Smooth muscle cell (in vitro differentiated cells): ENCODE measurements around the gene PRR15L. TPM values are rescaled to one million over a fixed set of nuclear protein-coding genes. Genes with fewer than 3 reads are reported as not detected.

Experiments
- DNase-seq: peaks from one replicate; lab custom pipeline; 2025; ENCODE audit not compliant: unreplicated experiment; lab: John Stamatoyannopoulos, UW
- H2AFZ ChIP-seq: fragments of 200-600 bp; sonication (generic); 2 replicates; pipeline ENCODE4 v1.6.0; 2016; ENCODE audit warnings: antibody characterized with exemption, low read depth, mild to moderate bottlenecking
- H3F3A ChIP-seq: fragments of 200-600 bp; sonication (generic); 2 replicates; pipeline ENCODE4 v1.6.0; 2017; ENCODE audit warnings: antibody characterized with exemption, low read depth
- H3K27ac ChIP-seq: fragments of 200-600 bp; sonication (generic); 2 replicates; pipeline ENCODE4 v1.5.1; 2016; ENCODE audit warnings: low read depth, mild to moderate bottlenecking
- H3K27me3 ChIP-seq: fragments of 200-600 bp; sonication (generic); 2 replicates; pipeline ENCODE4 v1.6.1; 2016; ENCODE audit warnings: low read depth, mild to moderate bottlenecking
- H3K36me3 ChIP-seq: fragments of 200-600 bp; sonication (generic); 2 replicates; pipeline ENCODE4 v1.5.1; 2016; ENCODE audit warnings: low read depth
- H3K4me1 ChIP-seq: fragments of 200-600 bp; sonication (generic); 2 replicates; pipeline ENCODE4 v1.5.1; 2016; ENCODE audit warnings: low read depth
- H3K4me2 ChIP-seq: fragments of 200-600 bp; sonication (generic); 2 replicates; pipeline ENCODE4 v1.6.0; 2016; ENCODE audit warnings: mild to moderate bottlenecking
- H3K4me3 ChIP-seq: fragments of 200-600 bp; sonication (generic); 2 replicates; pipeline ENCODE4 v1.5.1; 2016; ENCODE audit warnings: mild to moderate bottlenecking
- H3K79me2 ChIP-seq: fragments of 200-600 bp; sonication (generic); 2 replicates; pipeline ENCODE4 v1.6.0; 2016; ENCODE audit warnings: low read depth, mild to moderate bottlenecking
- H3K9ac ChIP-seq: fragments of 200-600 bp; sonication (generic); 2 replicates; pipeline ENCODE4 v1.6.0; 2016; ENCODE audit warnings: low read depth
- H3K9me3 ChIP-seq: fragments of 200-600 bp; sonication (generic); replicated peaks from 2 replicates; pipeline ENCODE4 v1.5.1; 2016; ENCODE audit warnings: low read depth
- H4K20me1 ChIP-seq: fragments of 200-600 bp; sonication (generic); 2 replicates; pipeline ENCODE4 v1.6.0; 2016; ENCODE audit warnings: low read depth
- WGBS: methylation state at CpG from one replicate; pipeline ENCODE4 v1.1.7; 2016; ENCODE audit warnings: low lambda C conversion rate; 5-methylcytosine and 5-hydroxymethylcytosine counted together
- polyA plus RNA-seq: library from polyadenylated mRNA; unstranded; fragments of >200 nt; fragmentation: Nextera tagmentation; extraction: Ambion mirVana; gene quantifications from 2 replicates; pipeline ENCODE4 v1.2.1, GENCODE V29; 2016
- total RNA-seq: library from RNA; depleted of rRNA; stranded (reverse); fragments of >200 nt; gene quantifications from 2 replicates; pipeline ENCODE4 v1.2.3, GENCODE V29; 2014
- TF ChIP-seq, protein P1 (sequence below): fragments of 200-600 bp; sonication (generic); IDR thresholded peaks from 2 replicates; pipeline ENCODE4 v1.5.1; 2017; ENCODE audit warnings: borderline replicate concordance, mild to moderate bottlenecking, antibody characterized with exemption; ENCODE audit not compliant: insufficient read depth, poor library complexity, severe bottlenecking

Gene PRR15L
- total and polyA plus RNA-seq, 2 experiments from 2014 or later: not detected

DNA sequence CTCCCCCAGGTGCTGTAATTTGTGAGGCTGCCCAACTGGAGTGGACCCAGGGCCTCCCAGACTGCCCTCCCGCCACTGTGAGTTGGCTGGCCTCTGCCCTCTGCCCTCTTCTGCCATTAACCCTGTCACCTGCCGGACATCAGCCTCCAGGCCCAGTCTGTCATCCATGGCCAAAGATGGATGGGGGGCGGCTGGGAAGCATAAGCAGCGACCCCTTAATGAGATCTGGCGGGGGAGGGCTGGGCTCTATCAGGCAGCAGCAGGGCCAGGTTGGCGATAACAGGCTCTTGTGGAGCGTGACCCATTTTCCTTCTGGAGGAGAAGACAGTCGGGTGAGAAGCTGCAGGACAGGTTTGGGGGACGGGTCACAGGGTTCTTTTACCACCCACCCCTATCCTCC lies 38.5 kb upstream of the PRR15L start:
- Histone ChIP-seq H3K9ac (no peak overlapping the region), H3F3A (no peaks in the 10 kb centered on the region), H2AFZ (no peak overlapping the region), H3K79me2 (no peaks in the 10 kb centered on the region), H3K9me3 (no peaks in the 10 kb centered on the region), H4K20me1 (no peaks in the 10 kb centered on the region), H3K27ac (no peak overlapping the region), H3K4me3 (no peak overlapping the region), H3K4me1 (peaks cover 57% of the 10 kb centered on the region), H3K36me3 (no peaks in the 10 kb centered on the region), H3K4me2 (no peak overlapping the region), H3K27me3 (no peaks in the 10 kb centered on the region)
- WGBS: 88% methylated on average over 9 of the region's 9 CpGs
- DNase-seq: no peak
- TF ChIP-seq, protein P1, sequence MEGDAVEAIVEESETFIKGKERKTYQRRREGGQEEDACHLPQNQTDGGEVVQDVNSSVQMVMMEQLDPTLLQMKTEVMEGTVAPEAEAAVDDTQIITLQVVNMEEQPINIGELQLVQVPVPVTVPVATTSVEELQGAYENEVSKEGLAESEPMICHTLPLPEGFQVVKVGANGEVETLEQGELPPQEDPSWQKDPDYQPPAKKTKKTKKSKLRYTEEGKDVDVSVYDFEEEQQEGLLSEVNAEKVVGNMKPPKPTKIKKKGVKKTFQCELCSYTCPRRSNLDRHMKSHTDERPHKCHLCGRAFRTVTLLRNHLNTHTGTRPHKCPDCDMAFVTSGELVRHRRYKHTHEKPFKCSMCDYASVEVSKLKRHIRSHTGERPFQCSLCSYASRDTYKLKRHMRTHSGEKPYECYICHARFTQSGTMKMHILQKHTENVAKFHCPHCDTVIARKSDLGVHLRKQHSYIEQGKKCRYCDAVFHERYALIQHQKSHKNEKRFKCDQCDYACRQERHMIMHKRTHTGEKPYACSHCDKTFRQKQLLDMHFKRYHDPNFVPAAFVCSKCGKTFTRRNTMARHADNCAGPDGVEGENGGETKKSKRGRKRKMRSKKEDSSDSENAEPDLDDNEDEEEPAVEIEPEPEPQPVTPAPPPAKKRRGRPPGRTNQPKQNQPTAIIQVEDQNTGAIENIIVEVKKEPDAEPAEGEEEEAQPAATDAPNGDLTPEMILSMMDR: no peak

DNA sequence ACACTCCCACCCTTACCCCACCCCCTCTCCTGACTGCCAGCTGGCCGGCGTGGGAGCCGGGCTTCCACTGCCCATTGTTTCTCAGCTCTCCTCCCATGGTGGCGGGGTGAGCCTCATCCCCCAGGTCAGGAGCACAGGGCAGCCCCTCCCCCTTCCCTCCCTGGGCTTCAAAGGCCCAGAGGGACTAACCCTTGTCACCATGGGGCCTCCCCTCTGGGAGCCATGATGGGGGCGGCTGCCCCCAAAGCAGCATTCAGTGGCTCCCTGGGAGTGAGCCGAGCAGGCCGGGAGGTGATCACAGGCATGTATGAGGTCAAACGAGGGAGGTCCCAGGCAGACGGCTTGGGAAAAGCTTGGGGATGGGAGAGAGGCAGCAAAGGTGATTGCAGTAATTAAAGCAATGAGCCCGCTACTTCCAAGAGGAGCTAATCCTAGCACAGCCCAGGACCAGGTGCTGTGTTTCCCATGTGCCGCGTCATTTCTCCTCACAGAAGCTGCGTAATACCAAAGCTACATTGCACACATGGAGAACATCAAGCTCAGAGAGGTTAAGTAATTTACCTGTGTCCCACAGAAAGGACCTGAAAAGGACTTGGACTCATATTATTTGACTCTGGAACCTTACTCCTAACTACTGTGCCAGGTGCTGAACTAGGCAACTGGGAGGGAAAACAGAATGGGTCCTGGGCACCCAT lies 37.7 kb upstream of the PRR15L start:
- no peaks in the 10 kb centered on the region for H3K79me2 ChIP-seq
- no peak overlapping the region for H2AFZ ChIP-seq
- 71% methylated on average over 10 of the region's 13 CpGs for WGBS
- no peaks in the 10 kb centered on the region for H3K9me3 ChIP-seq
- no peaks in the 10 kb centered on the region for H4K20me1 ChIP-seq
- no peak overlapping the region for H3K4me2 ChIP-seq
- H3K27ac ChIP-seq: no peak overlapping the region
- TF ChIP-seq, protein P1: no peak
- H3K27me3 ChIP-seq: no peaks in the 10 kb centered on the region
- H3K9ac ChIP-seq: no peak overlapping the region
- no peaks in the 10 kb centered on the region for H3F3A ChIP-seq
- DNase-seq: no peak
- no peak overlapping the region for H3K4me3 ChIP-seq
- H3K4me1 ChIP-seq: peaks cover 60% of the 10 kb centered on the region
- no peaks in the 10 kb centered on the region for H3K36me3 ChIP-seq

DNA sequence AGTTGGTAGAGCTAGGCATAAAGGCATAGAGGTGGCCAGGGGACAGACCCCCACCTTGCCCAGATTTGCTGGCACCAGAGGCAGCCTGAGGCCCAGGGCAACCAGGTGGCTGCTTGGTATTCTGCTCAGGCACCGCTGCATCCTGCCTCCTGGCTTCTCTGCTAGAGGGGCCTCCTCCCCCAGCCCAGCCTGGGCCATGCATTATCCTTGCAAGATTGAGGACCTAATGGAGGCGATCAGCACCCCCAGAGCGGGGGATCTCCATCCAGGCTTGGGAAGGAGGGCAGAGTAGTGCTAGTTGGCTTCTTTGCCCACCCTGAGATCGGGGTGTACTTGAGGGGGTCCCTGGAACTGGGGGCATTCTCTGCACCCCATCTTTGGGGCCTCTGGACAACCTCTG lies 37.0 kb upstream of the PRR15L start:
- Histone ChIP-seq H3F3A (no peaks in the 10 kb centered on the region), H3K27me3 (no peaks in the 10 kb centered on the region), H3K4me1 (peaks cover 67% of the 10 kb centered on the region), H3K9ac (no peak overlapping the region), H3K4me2 (no peak overlapping the region), H4K20me1 (no peaks in the 10 kb centered on the region), H3K36me3 (no peaks in the 10 kb centered on the region), H3K9me3 (no peaks in the 10 kb centered on the region), H3K27ac (no peak overlapping the region), H3K4me3 (no peak overlapping the region), H2AFZ (no peak overlapping the region), H3K79me2 (no peaks in the 10 kb centered on the region)
- no peak for DNase-seq
- WGBS: 98% methylated on average over 4 of the region's 4 CpGs
- TF ChIP-seq, protein P1: no peak

DNA sequence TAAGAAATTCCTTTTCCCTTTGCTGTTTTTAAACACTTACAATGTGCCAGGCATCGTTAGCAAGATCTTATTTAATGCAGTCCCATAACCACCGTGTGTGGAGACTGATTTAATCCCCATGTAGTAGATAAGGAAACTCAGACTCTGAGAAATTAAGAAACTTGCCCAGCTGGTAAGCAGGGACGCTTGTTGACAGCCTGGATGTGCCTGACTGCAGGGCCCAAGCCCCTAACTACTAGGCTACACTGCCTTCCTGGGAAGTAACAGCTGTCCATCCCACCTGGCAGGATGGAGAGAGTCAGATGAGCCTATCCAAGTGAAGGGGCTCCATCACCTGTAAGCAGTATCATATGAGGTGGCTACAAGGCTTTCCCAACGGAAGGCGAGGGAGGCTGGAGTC lies 36.3 kb upstream of the PRR15L start:
- H3F3A ChIP-seq: no peaks in the 10 kb centered on the region
- WGBS: 59% methylated on average over 5 of the region's 5 CpGs

More for the DNA sequence above, 36.3 kb upstream of the PRR15L start:
- peaks cover 66% of the 10 kb centered on the region for H3K4me1 ChIP-seq
- H3K9me3 ChIP-seq: no peaks in the 10 kb centered on the region
- H3K4me2 ChIP-seq: no peak overlapping the region
- no peak overlapping the region for H3K4me3 ChIP-seq
- DNase-seq: no peak
- no peak overlapping the region for H2AFZ ChIP-seq
- H3K36me3 ChIP-seq: no peaks in the 10 kb centered on the region
- H3K27ac ChIP-seq: no peak overlapping the region
- TF ChIP-seq, protein P1: no peak
- no peak overlapping the region for H3K9ac ChIP-seq
- H4K20me1 ChIP-seq: no peaks in the 10 kb centered on the region
- no peaks in the 10 kb centered on the region for H3K79me2 ChIP-seq
- H3K27me3 ChIP-seq: no peaks in the 10 kb centered on the region
